DND-41 (cell line): ENCODE results near the gene NXPH1.
A peak's percentile ranks its signal among the peaks of the same experiment; 100 is the strongest.

Source experiments
- ATAC-seq: fragments of 200-7000 bp; cut with Tn5 transposase; 3 replicates; pipeline ENCODE4 v1.9.1; 2021; ENCODE audit warnings: low read depth; ENCODE audit not compliant: insufficient read depth
- DNase-seq: peaks from one replicate; pipeline ENCODE4 v3.0.0-alpha.2; 2020
- H2AFZ ChIP-seq: 2 replicates; pipeline ENCODE4 v1.6.0; 2012; ENCODE audit warnings: low read depth, low read length
- H3K27ac ChIP-seq: 2 replicates; pipeline ENCODE4 v1.5.1; 2012; ENCODE audit warnings: low read length, inconsistent platforms
- H3K27me3 ChIP-seq: fragments of 200-600 bp; sonication (generic); 2 replicates; pipeline ENCODE4 v1.6.0; 2012; ENCODE audit warnings: low read length, mild to moderate bottlenecking, inconsistent platforms; ENCODE audit not compliant: insufficient read depth, poor library complexity
- H3K36me3 ChIP-seq: 2 replicates; pipeline ENCODE4 v1.5.1; 2012; ENCODE audit warnings: low read length, inconsistent platforms; ENCODE audit not compliant: insufficient read depth
- H3K4me1 ChIP-seq: 2 replicates; pipeline ENCODE4 v1.5.1; 2012; ENCODE audit warnings: mild to moderate bottlenecking, low read length; ENCODE audit not compliant: insufficient read depth
- H3K4me2 ChIP-seq: 2 replicates; pipeline ENCODE4 v1.6.0; 2012; ENCODE audit warnings: mild to moderate bottlenecking, moderate library complexity, low read length, inconsistent platforms; ENCODE audit not compliant: insufficient read depth
- H3K4me3 ChIP-seq, 2 experiments: fragments of 200-600 bp in 1 of 2; shearing (Covaris generic) in 1 of 2; 2 replicates each; pipeline ENCODE4 v1.5.1; 2012 to 2016; ENCODE audit warnings: inconsistent platforms in 2 of 2, low read length in 2 of 2, mild to moderate bottlenecking in 2 of 2, low read depth in 1 of 2, moderate library complexity in 1 of 2
- H3K79me2 ChIP-seq: 2 replicates; pipeline ENCODE4 v1.6.0; 2012; ENCODE audit warnings: low read length, inconsistent platforms; ENCODE audit not compliant: insufficient read depth
- H3K9ac ChIP-seq: 2 replicates; pipeline ENCODE4 v1.6.0; 2012; ENCODE audit warnings: low read depth, mild to moderate bottlenecking, inconsistent platforms, low read length, moderate library complexity
- H3K9me3 ChIP-seq: 2 replicates; pipeline ENCODE4 v1.5.1; 2012; ENCODE audit warnings: low read length, moderate library complexity, mild to moderate bottlenecking, inconsistent platforms; ENCODE audit not compliant: insufficient read depth, severe bottlenecking
- H4K20me1 ChIP-seq: 2 replicates; pipeline ENCODE4 v1.6.0; 2012; ENCODE audit warnings: low read length; ENCODE audit not compliant: insufficient read depth
- CTCF ChIP-seq: IDR thresholded peaks from 2 replicates; pipeline ENCODE4 v1.5.1; 2012; ENCODE audit warnings: borderline replicate concordance, low read length, moderate library complexity, mild to moderate bottlenecking; ENCODE audit not compliant: poor library complexity, severe bottlenecking; ENCODE audit errors: extremely low read depth
- EZH2 ChIP-seq: IDR thresholded peaks from 3 replicates; pipeline ENCODE4 v1.6.1; 2012; ENCODE audit warnings: borderline replicate concordance, low read depth, mild to moderate bottlenecking, moderate library complexity, low read length, inconsistent platforms; ENCODE audit not compliant: severe bottlenecking

Gene NXPH1

GRCh38 chr7:8436965-8437364 is 3.6 kb downstream of the NXPH1 start:
- TF ChIP-seq CTCF (peak; percentile 68), EZH2 (no peak)
- H3K27ac ChIP-seq, result no peak overlapping the region
- H3K4me2 ChIP-seq, result no peak overlapping the region
- no peaks in the 10 kb centered on the region for H3K79me2 ChIP-seq
- ATAC-seq, result no peak
- no peaks in the 10 kb centered on the region for H4K20me1 ChIP-seq
- H3K9me3 ChIP-seq, result no peaks in the 10 kb centered on the region
- H3K9ac ChIP-seq, result no peak overlapping the region
- H3K36me3 ChIP-seq, result no peaks in the 10 kb centered on the region
- DNase-seq, result peak; percentile 28
- H3K4me3 ChIP-seq, result no peak overlapping the region
- H3K4me1 ChIP-seq, result no peaks in the 10 kb centered on the region
- no peaks in the 10 kb centered on the region for H3K27me3 ChIP-seq
- no peak overlapping the region for H2AFZ ChIP-seq

- ATAC-seq (no peak), DNase-seq (no peak)
- H3K27me3 ChIP-seq, result no peaks in the 10 kb centered on the region
- no peaks in the 10 kb centered on the region for H3K4me1 ChIP-seq
- no peak overlapping the region for H3K9ac ChIP-seq
- H3K9me3 ChIP-seq, result peaks cover 2% of the 10 kb centered on the region
- no peak overlapping the region for H3K4me3 ChIP-seq
- H3K27ac ChIP-seq, result no peak overlapping the region
- H2AFZ ChIP-seq, result no peak overlapping the region
- TF ChIP-seq CTCF, result no peak
- no peak for TF ChIP-seq EZH2
- no peaks in the 10 kb centered on the region for H3K79me2 ChIP-seq
- H3K4me2 ChIP-seq, result no peak overlapping the region
- H3K36me3 ChIP-seq, result no peaks in the 10 kb centered on the region
- no peaks in the 10 kb centered on the region for H4K20me1 ChIP-seq
Measured at GRCh38 chr7:8437606-8438005, 4.2 kb downstream of the NXPH1 start.

GRCh38 chr7:8440670-8441069 is 7.3 kb downstream of the NXPH1 start:
- H3K4me2 ChIP-seq, result no peak overlapping the region
- no peak overlapping the region for H3K27ac ChIP-seq
- H3K36me3 ChIP-seq, result no peaks in the 10 kb centered on the region
- H3K9me3 ChIP-seq, result peaks cover 3% of the 10 kb centered on the region
- H3K4me1 ChIP-seq, result no peaks in the 10 kb centered on the region
- H4K20me1 ChIP-seq, result no peaks in the 10 kb centered on the region
- no peak overlapping the region for H3K9ac ChIP-seq
- ATAC-seq, result no peak
- no peaks in the 10 kb centered on the region for H3K27me3 ChIP-seq
- no peak overlapping the region for H3K4me3 ChIP-seq
- no peaks in the 10 kb centered on the region for H3K79me2 ChIP-seq
- DNase-seq, result no peak
- TF ChIP-seq EZH2 (no peak), CTCF (no peak)
- no peak overlapping the region for H2AFZ ChIP-seq
